VCaP (cell line): ENCODE results near the gene RAB20.

Experiments used
- H3K27ac ChIP-seq: fragments of 450-650 bp; 2 replicates; pipeline ENCODE4 v1.5.1; 2017
- CTCF ChIP-seq: fragments of 450-650 bp; conservative IDR thresholded peaks from 2 replicates; pipeline ENCODE4 v1.5.1; 2017; ENCODE audit warnings: mild to moderate bottlenecking, moderate library complexity

Gene RAB20

GRCh38 chr13:110476220-110476617 lies 85.3 kb downstream of the RAB20 start:
- no peak overlapping the region; the same call in 1 of the 2 replicates for H3K27ac ChIP-seq
- no peak; the same call in 1 of the 2 replicates for TF ChIP-seq CTCF

- peak; percentile 31; the same call in 1 of the 2 replicates for TF ChIP-seq CTCF
- H3K27ac ChIP-seq: peak overlapping the region; percentile 6
These were observed 85.8 kb downstream of the RAB20 start for GRCh38 chr13:110475550-110476219.

GRCh38 chr13:110475117-110475516 lies 86.4 kb downstream of the RAB20 start:
- H3K27ac ChIP-seq: peak overlapping the region; percentile 6
- TF ChIP-seq CTCF: no peak

- TF ChIP-seq CTCF: no peak
- H3K27ac ChIP-seq: peak overlapping the region; percentile 6
These were observed 86.8 kb downstream of the RAB20 start for GRCh38 chr13:110474713-110475112.
